NCI-H774 (cell line): ENCODE data around the gene PIM1.
"Not testable (repeated sequence)": the region's sequence is repeated elsewhere in the genome, so short reads cannot be mapped to it uniquely, and the experiment has no call there.

Experiments
- DNase-seq: peaks from one replicate; lab custom pipeline; 2025; lab: John Stamatoyannopoulos, UW

The PIM1 gene

GRCh38 chr6:37169496-37170272, at the start of gene PIM1:
Gene PIM1 (plus strand): TSS chr6:37170152. CDS start chr6:37170576, 424 bp downstream.
- DNase-seq, result peak; percentile 97

- DNase-seq, result no peak
Observed at GRCh38 chr6:37121556-37121955, 48.4 kb upstream of the PIM1 start.

GRCh38 chr6:37122861-37123260, 47.1 kb upstream of the PIM1 start:
- DNase-seq, result no peak

- no peak for DNase-seq
Observed at GRCh38 chr6:37123957-37124729, 45.8 kb upstream of the PIM1 start.

GRCh38 chr6:37125774-37126492, 44.0 kb upstream of the PIM1 start:
- DNase-seq, result no peak

DNA sequence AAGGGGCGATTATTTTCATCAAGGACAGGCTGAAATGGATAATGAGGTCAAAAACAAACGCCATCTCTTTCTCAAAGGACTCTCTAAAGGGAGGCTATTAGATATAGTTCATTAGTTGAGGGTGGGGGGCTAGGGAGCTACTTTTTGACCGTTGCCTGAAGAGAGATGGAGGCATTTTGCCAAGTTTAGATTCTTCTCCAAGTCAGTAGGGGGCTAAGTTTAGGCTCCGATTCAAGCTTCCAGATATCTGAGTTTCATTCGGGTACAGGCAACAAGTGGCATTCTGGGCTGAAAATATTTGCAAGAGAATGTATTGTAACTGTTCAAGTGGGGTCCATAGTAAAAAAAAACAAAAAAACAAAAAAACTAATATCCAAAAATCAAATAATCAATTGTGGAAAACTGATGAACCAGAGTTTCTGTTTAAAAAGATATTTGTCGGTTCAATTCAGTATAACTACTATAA, 43.4 kb upstream of the PIM1 start:
- no peak for DNase-seq

DNA sequence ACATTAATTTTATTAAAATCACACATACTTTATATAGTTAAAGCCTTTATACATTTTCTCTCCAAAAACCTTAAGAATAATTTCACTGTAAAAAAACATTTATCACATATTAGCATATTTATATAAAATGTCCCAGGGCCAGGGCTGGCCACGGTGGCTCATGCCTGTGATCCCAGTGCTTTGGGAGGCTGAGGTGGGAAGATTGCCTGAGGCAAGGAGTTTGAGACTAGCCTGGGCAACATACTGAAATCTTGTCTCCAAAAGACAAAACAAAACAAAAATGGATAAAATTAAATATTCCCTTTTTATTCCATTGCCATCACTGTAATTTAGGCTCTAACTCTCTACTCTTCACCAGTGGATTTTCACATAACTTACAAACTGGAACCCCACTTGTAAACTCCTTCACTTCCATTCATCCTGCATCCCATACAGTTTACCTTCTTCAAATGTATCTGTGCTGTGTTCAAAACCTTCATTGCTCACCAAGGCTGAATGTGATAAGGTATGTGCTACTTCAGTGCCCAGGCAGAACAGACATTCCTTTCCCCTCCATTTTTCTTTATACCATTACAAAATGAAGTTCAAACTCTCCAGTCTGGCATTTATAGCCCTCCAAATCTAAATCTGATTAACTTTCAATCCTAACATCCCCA, 42.9 kb upstream of the PIM1 start:
- no peak for DNase-seq

DNA sequence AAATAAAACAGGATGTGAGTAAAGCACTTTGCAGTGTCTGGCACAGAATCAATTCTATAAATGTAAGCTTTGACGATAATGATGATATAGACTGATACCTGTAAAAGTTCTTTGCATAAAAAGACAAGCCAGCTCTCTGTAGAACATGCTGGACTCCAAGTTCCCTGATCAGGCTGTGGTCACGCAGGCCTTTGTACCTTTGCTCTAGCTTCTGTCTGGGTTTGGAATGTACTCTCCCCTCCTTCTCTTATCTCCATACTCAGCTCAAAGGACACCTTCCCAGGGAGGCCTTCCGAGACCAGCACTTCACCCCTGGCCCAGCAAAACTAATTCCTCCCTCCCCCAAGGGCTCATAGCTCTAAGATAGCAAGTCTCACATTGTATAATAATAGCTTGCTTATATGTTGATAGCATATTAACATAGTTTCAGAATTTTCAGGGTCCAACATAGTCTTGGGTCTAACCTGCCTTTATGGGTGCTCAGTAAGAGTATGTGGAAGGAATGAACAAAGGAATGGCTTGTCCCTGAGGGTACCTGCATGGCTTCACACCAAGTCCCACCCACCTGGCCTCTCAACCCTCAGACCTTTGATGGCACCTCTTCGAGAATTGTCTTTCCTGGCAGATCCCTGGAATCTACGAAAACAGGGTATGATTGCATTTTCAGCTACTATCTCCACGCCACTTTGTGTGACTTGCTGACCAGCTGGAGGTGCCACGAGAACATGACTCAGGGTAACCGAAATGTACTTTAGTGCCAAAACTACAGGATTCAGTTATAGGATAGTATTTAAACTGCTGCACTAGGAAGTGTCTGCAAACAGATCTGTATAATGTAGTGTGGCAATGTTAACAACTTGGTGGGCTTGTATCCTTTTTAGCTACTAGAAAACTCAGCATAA, 41.7 kb upstream of the PIM1 start:
- no peak for DNase-seq

- DNase-seq, result not testable (repeated sequence)
Observed at GRCh38 chr6:37128863-37129443, 41.0 kb upstream of the PIM1 start.

GRCh38 chr6:37129566-37129965, 40.4 kb upstream of the PIM1 start:
- DNase-seq, result no peak

GRCh38 chr6:37130704-37131103, 39.2 kb upstream of the PIM1 start:
- no peak for DNase-seq

DNA sequence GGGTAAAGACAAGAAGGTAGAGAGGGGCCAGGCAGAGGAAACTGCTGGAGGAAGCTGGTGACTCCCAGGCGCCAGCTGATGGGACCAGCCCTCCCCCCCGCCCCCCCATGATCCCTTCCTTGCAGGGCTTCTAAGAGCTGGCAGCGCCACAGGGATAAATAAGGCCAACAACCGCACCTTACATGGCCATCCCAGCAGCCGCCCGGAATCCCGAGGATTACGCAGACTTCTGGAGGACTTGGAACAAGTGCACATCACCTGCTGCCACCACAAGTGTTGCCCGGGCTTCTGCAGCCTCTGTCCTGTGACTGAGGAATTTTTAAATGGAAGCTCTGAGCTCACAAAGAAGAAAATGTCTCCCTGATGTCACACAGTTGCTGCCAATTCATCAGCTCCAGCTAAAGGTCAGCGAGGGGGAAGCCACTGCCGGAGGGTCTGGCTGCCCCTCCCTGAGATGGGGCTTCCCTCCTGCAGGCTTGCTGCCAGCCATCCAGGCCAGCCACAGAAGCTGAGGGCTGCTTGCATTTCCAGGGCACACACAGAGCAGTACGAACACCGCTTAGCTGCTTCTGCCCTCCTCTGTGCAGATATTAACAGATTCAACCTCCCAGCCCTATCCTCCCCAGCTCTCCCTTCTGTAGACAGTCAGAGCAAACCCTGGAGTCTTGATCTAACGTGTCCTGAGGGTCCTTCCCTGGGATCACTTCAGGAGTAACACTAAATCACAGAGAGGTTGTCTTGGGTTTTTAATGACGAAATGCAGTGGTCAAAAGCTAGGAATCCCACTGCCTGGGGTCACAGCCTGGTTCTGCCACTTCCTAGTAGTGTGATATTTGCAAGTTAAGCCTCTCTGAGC, 38.6 kb upstream of the PIM1 start:
- peak; percentile 5 for DNase-seq

DNA sequence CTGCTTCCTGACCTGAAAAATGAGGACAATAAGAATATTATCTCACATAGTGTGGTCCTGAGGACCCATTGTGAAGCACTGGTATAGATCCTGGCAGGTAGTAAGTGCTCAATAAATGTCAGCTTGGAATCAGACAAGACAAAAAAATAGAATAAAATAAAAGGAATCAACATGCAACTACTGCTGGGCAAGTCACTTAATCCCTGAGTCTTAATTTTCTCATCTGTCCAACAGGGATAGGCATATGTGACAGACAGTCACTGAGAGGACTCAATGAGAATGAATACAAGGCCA, 38.0 kb upstream of the PIM1 start:
- DNase-seq, result no peak

- no peak for DNase-seq
Observed at GRCh38 chr6:37134036-37134395, 35.9 kb upstream of the PIM1 start.

DNA sequence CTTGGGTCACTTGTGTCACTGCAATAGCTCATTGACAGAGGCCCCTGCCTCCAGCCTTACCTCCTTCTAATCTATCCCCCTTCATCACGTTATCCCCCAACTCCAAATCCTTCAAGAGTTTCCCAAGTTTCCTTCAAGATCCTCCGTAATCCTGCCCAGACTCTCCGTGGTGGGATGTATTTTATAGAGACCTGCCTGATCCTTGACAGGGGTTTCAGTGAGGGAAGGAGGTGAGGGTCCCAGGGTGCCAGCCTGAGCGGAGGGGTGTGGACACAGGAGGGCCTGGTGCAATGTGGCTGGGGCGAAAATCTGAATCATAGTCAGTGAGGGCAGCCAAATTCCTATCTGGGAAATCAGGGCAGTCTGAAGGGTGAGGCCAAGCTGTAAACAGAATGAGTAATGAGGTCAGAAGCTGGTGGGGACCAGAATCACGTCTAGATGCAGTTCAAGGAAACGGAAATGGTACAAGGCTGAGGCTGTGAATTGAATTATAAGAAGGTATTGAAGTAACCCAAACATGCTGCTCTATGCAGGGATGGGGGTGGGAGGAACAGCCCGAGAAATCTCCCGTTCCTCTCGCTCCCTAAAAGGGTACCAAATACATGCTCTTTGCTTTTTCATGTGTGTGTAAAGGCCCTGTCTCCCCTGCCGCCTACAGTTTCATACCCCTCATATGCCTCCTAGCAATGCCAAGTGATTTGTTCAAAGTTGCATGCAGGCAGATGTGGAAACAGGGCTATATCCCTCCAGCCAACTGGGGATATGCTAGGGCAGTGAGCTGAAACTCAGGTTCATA, 35.4 kb upstream of the PIM1 start:
- DNase-seq, result no peak

- no peak for DNase-seq
Observed at GRCh38 chr6:37135835-37136694, 33.9 kb upstream of the PIM1 start.

- DNase-seq, result no peak
Observed at GRCh38 chr6:37136821-37137200, 33.1 kb upstream of the PIM1 start.
